Subcutaneous adipose tissue (tissue), 4 donors: Measurements from ENCODE around the gene ZNF445. TPM values are rescaled to one million over a fixed set of nuclear protein-coding genes. Genes with fewer than 3 reads are reported as not detected.

Experiments
- total RNA-seq, 4 donors: library from RNA; depleted of rRNA; stranded (reverse); fragments of >200 nt; gene quantifications; one replicate each; pipeline ENCODE4 v1.1.0, GENCODE V29; 2016
- TF ChIP-seq, protein P1 (sequence below): fragments of 450-650 bp; IDR thresholded peaks from one replicate; pipeline ENCODE4 v1.5.1; 2016; ENCODE audit warnings: low read depth, mild to moderate bottlenecking, control low read depth, antibody characterized with exemption, moderate library complexity

ZNF445 gene
- total RNA-seq, 4 donors from 2014 or later, result 5.5 to 11.9 (median 8.1) TPM

DNA sequence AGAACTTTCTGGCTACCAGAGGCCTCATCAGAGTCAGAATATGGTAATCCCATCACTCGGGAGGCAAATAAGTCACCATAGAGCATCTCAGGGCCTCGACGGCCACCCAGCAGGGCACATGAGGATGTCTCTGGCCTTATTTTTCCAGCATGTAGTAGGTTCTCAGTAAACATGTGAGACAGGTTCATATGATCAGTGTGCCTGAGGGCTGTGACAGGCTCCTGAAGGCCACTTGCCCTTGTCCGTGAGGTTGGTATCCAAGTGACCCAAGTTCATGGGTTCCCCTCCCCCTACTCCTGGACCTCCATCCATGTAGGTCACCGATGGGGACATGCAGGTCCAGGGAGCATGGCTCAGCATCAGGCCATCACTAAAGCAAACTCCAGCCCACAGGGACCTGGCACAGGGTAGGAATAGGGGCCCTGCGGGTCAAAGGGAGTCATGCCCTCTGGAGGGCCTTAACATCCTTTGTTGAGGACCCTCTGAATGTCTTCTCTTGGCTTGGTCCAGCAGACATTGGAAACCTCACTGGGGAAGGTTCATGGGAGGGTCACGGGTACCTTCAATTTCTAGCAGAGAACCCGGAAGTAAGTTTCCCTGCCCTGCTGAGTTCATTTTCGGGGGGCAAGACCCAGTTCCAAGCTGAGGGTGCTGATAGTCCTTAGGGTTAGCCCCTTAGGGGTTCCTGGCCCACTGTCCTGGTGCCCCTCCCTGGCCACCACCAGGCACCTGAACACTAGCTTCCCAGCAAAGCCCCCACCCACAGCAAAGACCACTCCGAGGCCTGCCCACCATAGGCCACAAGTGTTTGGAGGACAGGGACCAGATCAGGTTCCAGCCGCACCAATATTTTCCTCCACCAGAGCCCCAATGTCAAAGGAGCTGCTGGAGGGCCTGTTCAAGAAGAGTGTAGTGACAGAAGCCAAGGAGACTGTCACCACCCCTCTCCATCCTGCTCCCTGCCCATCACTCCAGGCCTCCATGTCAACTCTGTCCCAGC is 61.1 kb downstream of the ZNF445 start:
- TF ChIP-seq, protein P1, sequence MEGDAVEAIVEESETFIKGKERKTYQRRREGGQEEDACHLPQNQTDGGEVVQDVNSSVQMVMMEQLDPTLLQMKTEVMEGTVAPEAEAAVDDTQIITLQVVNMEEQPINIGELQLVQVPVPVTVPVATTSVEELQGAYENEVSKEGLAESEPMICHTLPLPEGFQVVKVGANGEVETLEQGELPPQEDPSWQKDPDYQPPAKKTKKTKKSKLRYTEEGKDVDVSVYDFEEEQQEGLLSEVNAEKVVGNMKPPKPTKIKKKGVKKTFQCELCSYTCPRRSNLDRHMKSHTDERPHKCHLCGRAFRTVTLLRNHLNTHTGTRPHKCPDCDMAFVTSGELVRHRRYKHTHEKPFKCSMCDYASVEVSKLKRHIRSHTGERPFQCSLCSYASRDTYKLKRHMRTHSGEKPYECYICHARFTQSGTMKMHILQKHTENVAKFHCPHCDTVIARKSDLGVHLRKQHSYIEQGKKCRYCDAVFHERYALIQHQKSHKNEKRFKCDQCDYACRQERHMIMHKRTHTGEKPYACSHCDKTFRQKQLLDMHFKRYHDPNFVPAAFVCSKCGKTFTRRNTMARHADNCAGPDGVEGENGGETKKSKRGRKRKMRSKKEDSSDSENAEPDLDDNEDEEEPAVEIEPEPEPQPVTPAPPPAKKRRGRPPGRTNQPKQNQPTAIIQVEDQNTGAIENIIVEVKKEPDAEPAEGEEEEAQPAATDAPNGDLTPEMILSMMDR, result no peak

DNA sequence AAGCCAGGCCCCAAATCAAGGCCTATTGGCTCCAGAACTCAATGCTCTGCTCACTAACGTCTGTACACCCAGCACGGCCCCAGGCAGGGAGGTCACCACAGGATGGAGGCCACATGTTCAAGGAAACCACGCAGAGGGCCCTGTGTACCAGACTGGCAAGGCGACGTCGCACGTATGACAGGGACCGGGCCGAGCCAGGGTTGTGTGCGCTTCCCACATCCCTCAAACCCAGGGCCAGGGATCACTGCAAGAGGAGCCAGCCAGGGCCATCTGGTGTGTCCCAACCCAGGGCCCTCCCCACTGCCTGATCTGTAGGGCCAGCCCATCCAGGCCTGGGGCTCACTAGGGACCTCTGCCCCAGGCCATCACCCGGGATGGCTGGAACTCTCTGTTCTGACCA is 62.0 kb downstream of the ZNF445 start:
- TF ChIP-seq, protein P1, result no peak

DNA sequence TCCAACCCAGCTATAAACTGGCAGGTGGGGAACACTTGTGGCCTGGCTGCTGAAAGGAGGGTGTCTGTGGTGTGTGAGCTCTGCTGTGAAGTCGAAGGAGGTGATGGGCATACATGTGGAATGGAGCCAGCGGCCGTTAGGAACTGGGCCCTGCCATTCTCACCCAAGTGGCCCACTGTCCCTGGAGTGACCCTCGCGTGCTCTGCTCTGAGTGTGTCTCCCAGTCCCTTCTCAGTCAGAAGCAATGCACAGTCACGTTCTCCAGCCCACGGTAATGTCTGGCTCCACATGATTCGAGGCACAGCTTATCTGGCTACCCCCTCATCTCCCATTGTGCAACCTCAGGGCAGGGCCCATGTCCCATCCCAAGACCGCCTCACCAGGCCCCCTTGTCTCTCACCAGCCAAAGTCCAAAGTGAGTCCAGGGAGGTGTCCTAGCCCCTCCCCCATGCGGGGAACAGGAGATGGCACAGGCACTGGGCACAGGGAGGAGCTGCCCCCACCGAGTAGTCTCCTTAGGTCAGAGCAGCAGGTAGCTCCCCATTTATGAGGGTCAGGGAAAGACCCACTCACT is 62.9 kb downstream of the ZNF445 start:
- TF ChIP-seq, protein P1, result no peak

DNA sequence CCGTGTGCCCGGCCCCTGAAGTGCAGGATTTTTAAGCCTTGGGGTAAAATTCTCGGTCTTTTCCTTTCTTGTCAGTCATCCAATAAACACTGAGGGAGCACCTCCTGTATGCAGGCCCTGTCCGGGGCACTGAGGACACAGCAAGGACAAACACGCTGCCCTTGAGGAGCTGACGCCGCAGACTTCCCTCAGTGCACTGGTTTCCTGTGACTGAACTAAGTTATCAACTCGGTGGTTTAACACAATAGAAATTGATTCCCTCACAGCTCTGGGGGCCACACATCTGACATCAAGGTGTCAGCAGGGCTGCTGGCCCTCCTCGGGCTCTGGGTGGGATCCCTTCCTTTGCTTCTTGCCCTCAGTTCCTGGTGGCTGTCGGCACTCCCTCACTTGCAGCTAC is 65.1 kb downstream of the ZNF445 start:
- TF ChIP-seq, protein P1, result no peak

DNA sequence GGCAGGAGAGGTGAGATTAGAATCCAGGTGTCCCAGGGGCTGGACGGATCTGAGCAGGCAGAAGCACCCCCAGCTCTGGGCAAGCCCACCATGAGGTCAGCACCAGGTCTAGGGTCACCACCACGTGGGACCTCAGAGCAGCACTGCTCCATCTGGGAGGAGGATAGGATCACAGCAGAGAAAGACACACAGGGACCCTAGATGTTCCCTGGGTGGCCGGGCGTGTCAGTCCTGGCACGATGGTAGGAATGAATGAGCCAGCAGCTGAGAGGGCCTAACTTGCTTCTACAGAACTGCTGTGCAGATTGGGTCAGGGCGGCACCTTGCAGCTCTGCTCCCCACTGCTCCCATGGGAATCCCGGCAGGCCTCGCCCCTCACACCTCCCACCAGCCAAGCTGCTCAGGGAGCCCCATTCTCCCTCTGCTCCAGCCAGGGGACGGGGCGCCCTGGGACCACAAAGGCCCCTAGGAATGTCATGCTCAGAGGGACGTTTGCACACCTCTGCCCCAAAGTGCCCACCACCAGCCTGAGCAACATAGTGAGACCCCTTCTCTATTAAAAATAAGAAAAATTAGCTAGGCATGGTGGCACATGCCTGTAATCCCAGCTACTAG is 66.3 kb downstream of the ZNF445 start:
- TF ChIP-seq, protein P1, result no peak

DNA sequence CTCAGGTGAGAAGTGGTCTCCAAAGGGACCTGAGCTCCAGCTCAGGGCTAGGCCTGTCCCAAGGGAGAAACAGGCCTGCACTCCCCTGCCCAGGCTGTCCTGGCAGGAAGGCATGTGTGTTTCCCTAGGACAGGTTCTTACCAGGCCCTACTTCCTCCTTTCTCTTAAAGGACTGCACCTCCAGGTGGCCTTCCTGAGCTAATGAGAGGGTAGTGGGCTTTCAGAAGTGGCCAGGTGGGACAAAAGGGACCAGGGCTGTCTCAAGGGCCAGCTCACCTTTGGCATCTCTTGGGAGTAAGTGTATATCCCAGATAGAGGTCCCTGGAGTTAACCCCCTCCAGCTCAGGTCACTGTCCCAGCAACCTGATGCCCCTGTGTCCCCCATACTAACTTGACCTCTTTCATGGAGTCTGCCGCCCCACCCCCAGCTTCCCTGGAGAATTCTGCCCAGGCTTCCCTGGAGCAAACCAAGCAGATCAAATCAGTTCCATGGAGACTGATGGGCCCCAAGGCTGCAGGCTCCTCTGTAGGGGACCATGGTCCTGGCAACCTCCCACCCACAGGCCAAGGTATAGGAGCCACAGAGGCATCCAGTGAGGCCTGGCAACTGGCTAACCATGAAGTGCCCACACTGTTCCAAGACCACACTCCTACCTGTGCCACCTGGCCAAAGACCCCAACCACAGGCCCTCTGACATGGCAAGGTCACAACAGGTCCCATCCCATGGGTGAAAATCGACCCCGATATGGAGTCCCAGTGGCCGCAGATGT is 67.6 kb downstream of the ZNF445 start:
- TF ChIP-seq, protein P1, result no peak
